ENCODE data around the gene RBMS1.

- TF ChIP-seq CTCF (IDR thresholded peaks at IDR 0.05; ENCODE audit: insufficient read depth, low read length) (no peak), POLR2AphosphoS5 (IDR thresholded peaks at IDR 0.05; ENCODE audit: low read depth) (no peak)
Measured at GRCh38 chr2:160352500-160352899, 141.1 kb downstream of the RBMS1 start.

Data from HL-60 (cell line).